GM12878 (cell line): ENCODE results near the gene TSHZ2. TPM values are rescaled to one million over a fixed set of nuclear protein-coding genes. Genes with fewer than 3 reads are reported as not detected.

ENCODE experiments used
- ATAC-seq: fragments of 200-7000 bp; cut with Tn5 transposase; 3 replicates; pipeline ENCODE4 v1.9.1; 2020; ENCODE audit warnings: mild to moderate bottlenecking, moderate library complexity
- BruUV-seq: library from RNA; stranded (reverse); fragments of 400-500 nt; replicated peaks from 2 replicates; lab custom pipeline; 2021; lab: Mats Ljungman, UMichigan
- CTCF ChIA-PET: fragments of 300-600 bp; sonication (Branson Sonifier 250); formaldehyde crosslinking; extraction: SDS; loops from one replicate; lab custom pipeline; 2021; ENCODE audit warnings: inconsistent platforms; lab: Yijun Ruan, JAX
- POLR2A ChIA-PET: fragments of 350-600 bp; formaldehyde crosslinking; extraction: SDS; loops from one replicate; lab custom pipeline; 2021; ENCODE audit warnings: inconsistent platforms; lab: Charles Lee
- RAD21 ChIA-PET: fragments of 300-600 bp; sonication (Branson Sonifier 250); formaldehyde crosslinking; loops from one replicate; lab custom pipeline; 2023; ENCODE audit warnings: antibody characterized with exemption; ENCODE audit not compliant: unreplicated experiment; lab: Charles Lee
- SMC1A ChIA-PET: fragments of 300-600 bp; sonication (Branson Sonifier 250); formaldehyde crosslinking; loops from one replicate; lab custom pipeline; 2023; ENCODE audit not compliant: unreplicated experiment, uncharacterized antibody; lab: Charles Lee
- DNase-seq: peaks from one replicate; pipeline ENCODE4 v3.0.0-alpha.2; 2011; ENCODE audit warnings: low read depth, low spot score
- FAIRE-seq: peaks from 3 replicates; lab custom pipeline; 2011; peaks lifted over from hg19 to GRCh38; lab: Jason Lieb, UNC
- H2AFZ ChIP-seq: 2 replicates; pipeline ENCODE4 v1.6.0; 2011; ENCODE audit warnings: low read depth, low read length, control low read depth; ENCODE audit not compliant: control insufficient read depth
- H3K27ac ChIP-seq: 2 replicates; pipeline ENCODE4 v1.5.1; 2011; ENCODE audit warnings: control low read depth; ENCODE audit not compliant: control insufficient read depth, insufficient read depth
- H3K27me3 ChIP-seq, 2 experiments: replicated peaks in 1 of 2; 2 replicates each; pipeline versions ENCODE4 v1.6.0 to v1.6.1; 2011; ENCODE audit warnings: low read length in 1 of 2; ENCODE audit not compliant: control insufficient read depth in 2 of 2, insufficient read depth in 2 of 2
- H3K36me3 ChIP-seq, 2 experiments: 2 replicates each; pipeline ENCODE4 v1.5.1; 2011; ENCODE audit warnings: low read length in 1 of 2; ENCODE audit not compliant: control insufficient read depth in 2 of 2, insufficient read depth in 2 of 2
- H3K4me1 ChIP-seq: 2 replicates; pipeline ENCODE4 v1.6.1; 2011; ENCODE audit warnings: mild to moderate bottlenecking, low read length, moderate library complexity, mixed read lengths; ENCODE audit not compliant: control insufficient read depth, insufficient read depth
- H3K4me2 ChIP-seq: 2 replicates; pipeline ENCODE4 v1.6.0; 2011; ENCODE audit warnings: control low read depth; ENCODE audit not compliant: control insufficient read depth, insufficient read depth
- H3K4me3 ChIP-seq: fragments of 200-600 bp; sonication (generic); 2 replicates; pipeline ENCODE4 v1.5.1; 2016
- H3K79me2 ChIP-seq: 2 replicates; pipeline ENCODE4 v1.6.0; 2011; ENCODE audit warnings: low read length; ENCODE audit not compliant: control insufficient read depth, insufficient read depth
- H3K9ac ChIP-seq: 2 replicates; pipeline ENCODE4 v1.8.0; 2011; ENCODE audit warnings: low read length, control low read depth, mixed read lengths; ENCODE audit not compliant: control insufficient read depth, insufficient read depth
- H3K9me3 ChIP-seq: replicated peaks from 3 replicates; pipeline ENCODE4 v1.5.1; 2011; ENCODE audit warnings: mild to moderate bottlenecking, low read length; ENCODE audit not compliant: control insufficient read depth, insufficient read depth
- H4K20me1 ChIP-seq: 2 replicates; pipeline ENCODE4 v1.6.0; 2011; ENCODE audit not compliant: control insufficient read depth, insufficient read depth
- CBX3 ChIP-seq: fragments of 200-600 bp; sonication (generic); IDR thresholded peaks from 2 replicates; pipeline ENCODE4 v1.6.1; 2016; ENCODE audit warnings: low read depth, borderline replicate concordance
- CTCF ChIP-seq, 3 experiments: IDR thresholded peaks in 2 of 3; conservative IDR thresholded peaks in 1 of 3; 2 replicates each; pipeline ENCODE4 v1.5.1; 2011; ENCODE audit warnings: low read depth in 3 of 3, low read length in 3 of 3, mild to moderate bottlenecking in 3 of 3, control low read depth in 2 of 3, moderate library complexity in 2 of 3, inconsistent platforms in 1 of 3, mixed read lengths in 1 of 3; ENCODE audit not compliant: control insufficient read depth in 2 of 3, insufficient read depth in 1 of 3; ENCODE audit errors: extremely low read depth in 1 of 3
- HCFC1 ChIP-seq: fragments of 150-350 bp; IDR thresholded peaks from 2 replicates; pipeline ENCODE4 v1.6.1; 2014; ENCODE audit warnings: low read length
- HDGF ChIP-seq: fragments of 450-650 bp; IDR thresholded peaks from 2 replicates; pipeline ENCODE4 v1.6.1; 2016; ENCODE audit warnings: antibody characterized with exemption
- IKZF2 ChIP-seq, 2 experiments: fragments of 450-650 bp; IDR thresholded peaks; 2 replicates each; pipeline ENCODE4 v1.6.1; 2017; ENCODE audit warnings: mild to moderate bottlenecking in 2 of 2, moderate library complexity in 2 of 2
- IRF3 ChIP-seq: fragments of 450-650 bp; IDR thresholded peaks from 2 replicates; pipeline ENCODE4 v1.6.1; 2014; ENCODE audit warnings: mild to moderate bottlenecking
- MTA3 ChIP-seq: IDR thresholded peaks from 2 replicates; pipeline ENCODE4 v1.6.1; 2012; ENCODE audit warnings: low read length, inconsistent platforms, borderline replicate concordance
- NFIC ChIP-seq: IDR thresholded peaks from 2 replicates; pipeline ENCODE4 v1.6.1; 2012; ENCODE audit warnings: low read depth, mild to moderate bottlenecking, inconsistent platforms, low read length, moderate library complexity
- NFYB ChIP-seq: IDR thresholded peaks from 2 replicates; pipeline ENCODE4 v1.6.1; 2011; ENCODE audit warnings: low read depth, mild to moderate bottlenecking, low read length, improper control_type of control experiment, moderate library complexity; ENCODE audit not compliant: insufficient read depth
- NR2F1 ChIP-seq: fragments of 450-650 bp; conservative IDR thresholded peaks from 2 replicates; pipeline ENCODE4 v1.6.1; 2017; ENCODE audit warnings: mild to moderate bottlenecking
- RELB ChIP-seq: fragments of 450-650 bp; IDR thresholded peaks from 2 replicates; pipeline ENCODE4 v1.6.1; 2017; ENCODE audit warnings: low read depth, mild to moderate bottlenecking, moderate library complexity
- SIN3A ChIP-seq: IDR thresholded peaks from 2 replicates; pipeline ENCODE4 v1.6.1; 2012; ENCODE audit warnings: low read depth, low read length, improper control_type of control experiment
- TCF7 ChIP-seq: IDR thresholded peaks from 2 replicates; pipeline ENCODE4 v1.6.1; 2014; ENCODE audit warnings: antibody characterized with exemption, borderline replicate concordance
- YBX1 ChIP-seq: fragments of 450-650 bp; IDR thresholded peaks from 2 replicates; pipeline ENCODE4 v1.6.1; 2016; ENCODE audit warnings: antibody characterized with exemption
- ZBED1 ChIP-seq: IDR thresholded peaks from 2 replicates; pipeline ENCODE4 v1.6.1; 2016; ENCODE audit warnings: borderline replicate concordance
- WGBS: methylation state at CpG from one replicate; pipeline ENCODE4 v1.1.6; 2016; ENCODE audit warnings: low lambda C conversion rate; ENCODE audit not compliant: insufficient replicate concordance, insufficient coverage; ENCODE audit errors: missing lambda C conversion rate; 5-methylcytosine and 5-hydroxymethylcytosine counted together
- in situ Hi-C: fragments of 300-500 bp; cut with MboI; formaldehyde crosslinking; loops from 9 replicates; pipeline ENCODE4 v1.14.3; 2018; ENCODE audit warnings: mixed read lengths
- intact Hi-C: fragments of 100-400 bp; cut with micrococcal nuclease; formaldehyde crosslinking; loops from one replicate; pipeline ENCODE4 v1.14.2; 2022; ENCODE audit not compliant: unreplicated experiment
- polyA plus RNA-seq, 11 experiments: library from polyadenylated mRNA; depleted of rRNA in 4 of 11; unstranded in 6 of 11; stranded (reverse) in 5 of 11; fragments of >200 nt; fragmentation: Nextera tagmentation in 4 of 11; fragmentation: Illumina TruSeq in 1 of 11; extraction: Ambion mirVana in 4 of 11; extraction: Trizol in 1 of 11; gene quantifications; 1 replicate in 1 of 11; 2 replicates in 10 of 11; pipeline versions ENCODE4 v1.2.1 to v1.2.3, GENCODE V29; 2011 to 2016; ENCODE audit warnings: inconsistent platforms in 2 of 11, missing spikeins in 2 of 11, low read depth in 1 of 11
- total RNA-seq, 4 experiments: library from RNA; depleted of rRNA in 3 of 4; stranded (reverse); fragments of >200 nt in 3 of 4; fragmentation: Illumina TruSeq in 1 of 4; extraction: Trizol in 1 of 4; gene quantifications; 2 replicates each; pipeline versions ENCODE4 v1.2.1 to v1.2.3, GENCODE V29; 2013 to 2021

Gene TSHZ2
- total and polyA plus RNA-seq, 10 of the 15 experiments (the other 5 are each of a cell fraction or from before 2014, with no cell fraction given): 0.01 to 0.86 (median 0.13) TPM; not detected in 2

GRCh38 chr20:53034899-53035298 lies 62.7 kb downstream of the TSHZ2 start:
- no peaks in the 10 kb centered on the region for H3K9me3 ChIP-seq
- H3K79me2 ChIP-seq: no peaks in the 10 kb centered on the region
- H3K9ac ChIP-seq: no peak overlapping the region
- no peak overlapping the region for H3K27ac ChIP-seq
- WGBS: 0% methylated on average over 3 of the region's 3 CpGs
- ChIA-PET POLR2A (no interaction called here), CTCF (no interaction called here), SMC1A (interaction anchor here (0.5 to 1.5 kb wide), 5 partner anchors 18 to 103 kb away, joined by 3 to 5 read pairs (median 3); no protein-coding TSS in a partner anchor), RAD21 (no interaction called here)
- no peaks in the 10 kb centered on the region for H4K20me1 ChIP-seq
- ATAC-seq: peak; percentile 48
- in situ Hi-C loops (no loop called here), intact Hi-C loops (no loop called here)
- no peak for DNase-seq
- H2AFZ ChIP-seq: no peak overlapping the region
- H3K27me3 ChIP-seq: no peaks in the 10 kb centered on the region
- FAIRE-seq: no peak
- no peak overlapping the region for H3K4me3 ChIP-seq
- no peaks in the 10 kb centered on the region for H3K36me3 ChIP-seq
- TF ChIP-seq NFYB (no peak), CTCF (IDR thresholded peaks at IDR 0.05 in 2 of 3, conservative IDR thresholded peaks at IDR 0.05 in 1 of 3; ENCODE audit: control insufficient read depth in 2 of 3, extremely low read depth in 1 of 3, insufficient read depth in 1 of 3, low read depth in 3 of 3, low read length in 3 of 3) (peak in 1 of 3 experiments; percentile 9; a peak in 1 of 6 replicates)
- H3K4me2 ChIP-seq: no peak overlapping the region
- no TSS peak for BruUV-seq
- no peaks in the 10 kb centered on the region for H3K4me1 ChIP-seq

GRCh38 chr20:53036992-53037391 lies 64.8 kb downstream of the TSHZ2 start:
- 65% methylated on average over 8 of the region's 8 CpGs for WGBS
- no peak overlapping the region for H3K4me3 ChIP-seq
- no peak overlapping the region for H3K27ac ChIP-seq
- CTCF ChIA-PET: interaction anchor here (0.6 kb wide), 1 partner anchor 143 kb away, joined by 3 read pairs; no protein-coding TSS in a partner anchor
- DNase-seq (no peak), ATAC-seq (no peak), FAIRE-seq (no peak)
- H3K4me2 ChIP-seq: no peak overlapping the region
- H3K4me1 ChIP-seq: no peaks in the 10 kb centered on the region
- no peaks in the 10 kb centered on the region for H3K9me3 ChIP-seq
- intact Hi-C loops: no loop called here
- SMC1A ChIA-PET: no interaction called here
- no TSS peak for BruUV-seq
- RAD21 ChIA-PET: no interaction called here
- no peaks in the 10 kb centered on the region for H3K27me3 ChIP-seq
- H3K9ac ChIP-seq: no peak overlapping the region
- no peaks in the 10 kb centered on the region for H3K36me3 ChIP-seq
- H3K79me2 ChIP-seq: no peaks in the 10 kb centered on the region
- H2AFZ ChIP-seq: no peak overlapping the region
- H4K20me1 ChIP-seq: no peaks in the 10 kb centered on the region
- POLR2A ChIA-PET: no interaction called here
- in situ Hi-C loops: no loop called here
- TF ChIP-seq ZBED1 (no peak), NR2F1 (no peak), YBX1 (no peak), NFIC (no peak), CBX3 (no peak), IRF3 (no peak), SIN3A (no peak), RELB (no peak), HDGF (no peak), IKZF2 (IDR thresholded peaks at IDR 0.05) (no peak), TCF7 (no peak), MTA3 (no peak), HCFC1 (no peak)
